ENCODE results near the gene RNASE1. TPM values are rescaled to one million over a fixed set of nuclear protein-coding genes. Genes with fewer than 3 reads are reported as not detected.

Gene RNASE1
- total and polyA plus RNA-seq, 2 donors (not counting 3 experiments of a cell fraction or from before 2014, with no cell fraction given): 182 to 909 TPM

GRCh38 chr14:20846560-20846959 is 43.9 kb upstream of the RNASE1 start:
- Histone ChIP-seq H3K4me3 (replicated peaks in 1 of 3; ENCODE audit: insufficient read depth in 1 of 3, low read depth in 1 of 3, low read length in 3 of 3) (no peak overlapping the region), H3K27ac (ENCODE audit: insufficient read depth, low read depth, low read length) (no peak overlapping the region), H3K36me3 (ENCODE audit: control insufficient read depth in 2 of 2, extremely low read depth in 1 of 2, insufficient read depth in 2 of 2, low read length in 2 of 2) (no peaks in the 10 kb centered on the region), H3K9me3 (replicated peaks; ENCODE audit: control insufficient read depth, insufficient read depth, low read length) (no peaks in the 10 kb centered on the region), H3K79me2 (ENCODE audit: control insufficient read depth, insufficient read depth, low read length) (no peaks in the 10 kb centered on the region), H3K4me1 (ENCODE audit: control insufficient read depth, extremely low read depth, insufficient read depth, low read length) (no peaks in the 10 kb centered on the region), H3K4me2 (ENCODE audit: insufficient read depth, low read length) (no peak overlapping the region), H3K9me1 (replicated peaks; ENCODE audit: control insufficient read depth, extremely low read depth, insufficient read depth, low read length) (no peaks in the 10 kb centered on the region), H4K20me1 (replicated peaks; ENCODE audit: control insufficient read depth, extremely low read depth, insufficient read depth, low read length) (no peaks in the 10 kb centered on the region), H3K9ac (replicated peaks; ENCODE audit: extremely low read depth, insufficient read depth, low read length) (no peak overlapping the region), H3K27me3 (ENCODE audit: control insufficient read depth in 2 of 2, insufficient read depth in 2 of 2, low read length in 2 of 2) (peaks cover 0 to 8% of the 10 kb centered on the region in 2 experiments), H2AFZ (ENCODE audit: low read depth, low read length) (no peak overlapping the region)
- TF ChIP-seq, protein P1, sequence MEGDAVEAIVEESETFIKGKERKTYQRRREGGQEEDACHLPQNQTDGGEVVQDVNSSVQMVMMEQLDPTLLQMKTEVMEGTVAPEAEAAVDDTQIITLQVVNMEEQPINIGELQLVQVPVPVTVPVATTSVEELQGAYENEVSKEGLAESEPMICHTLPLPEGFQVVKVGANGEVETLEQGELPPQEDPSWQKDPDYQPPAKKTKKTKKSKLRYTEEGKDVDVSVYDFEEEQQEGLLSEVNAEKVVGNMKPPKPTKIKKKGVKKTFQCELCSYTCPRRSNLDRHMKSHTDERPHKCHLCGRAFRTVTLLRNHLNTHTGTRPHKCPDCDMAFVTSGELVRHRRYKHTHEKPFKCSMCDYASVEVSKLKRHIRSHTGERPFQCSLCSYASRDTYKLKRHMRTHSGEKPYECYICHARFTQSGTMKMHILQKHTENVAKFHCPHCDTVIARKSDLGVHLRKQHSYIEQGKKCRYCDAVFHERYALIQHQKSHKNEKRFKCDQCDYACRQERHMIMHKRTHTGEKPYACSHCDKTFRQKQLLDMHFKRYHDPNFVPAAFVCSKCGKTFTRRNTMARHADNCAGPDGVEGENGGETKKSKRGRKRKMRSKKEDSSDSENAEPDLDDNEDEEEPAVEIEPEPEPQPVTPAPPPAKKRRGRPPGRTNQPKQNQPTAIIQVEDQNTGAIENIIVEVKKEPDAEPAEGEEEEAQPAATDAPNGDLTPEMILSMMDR (IDR thresholded peaks at IDR 0.05; ENCODE audit: extremely low read depth in 1 of 2, insufficient read depth in 1 of 2, low read depth in 1 of 2, low read length in 2 of 2): no peak
- no peak for TF ChIP-seq MAX (IDR thresholded peaks at IDR 0.05; ENCODE audit: insufficient read depth, insufficient read length)
- TF ChIP-seq POLR2A (IDR thresholded peaks at IDR 0.05; ENCODE audit: low read depth, low read length): no peak
- TF ChIP-seq FOS (IDR thresholded peaks at IDR 0.05; ENCODE audit: borderline replicate concordance, insufficient read depth, low read length): no peak
- TF ChIP-seq JUN (IDR thresholded peaks at IDR 0.05; ENCODE audit: borderline replicate concordance, insufficient read depth, insufficient read length, low read depth): no peak
- dilution Hi-C loops (cut with MboI; ENCODE audit: extremely low pct_ligation_motif_present, low sequenced_read_pairs) (no loop called here), intact Hi-C loops (cut with micrococcal nuclease) (loop anchor here (5.0 kb wide), 1 partner anchor 64 kb away; the partner anchor contains the start of gene RNASE6)
- ChIA-PET CTCF (interaction anchor here (0.7 to 1.7 kb wide), 4 partner anchors 9 to 131 kb away, joined by 3 to 14 read pairs (median 6); no protein-coding TSS in a partner anchor), POLR2A (no interaction called here)
- no peak for FAIRE-seq
- BruUV-seq (replicated peaks): no TSS peak
- DNase-seq (ENCODE audit: low read depth, low spot score): no peak

DNA sequence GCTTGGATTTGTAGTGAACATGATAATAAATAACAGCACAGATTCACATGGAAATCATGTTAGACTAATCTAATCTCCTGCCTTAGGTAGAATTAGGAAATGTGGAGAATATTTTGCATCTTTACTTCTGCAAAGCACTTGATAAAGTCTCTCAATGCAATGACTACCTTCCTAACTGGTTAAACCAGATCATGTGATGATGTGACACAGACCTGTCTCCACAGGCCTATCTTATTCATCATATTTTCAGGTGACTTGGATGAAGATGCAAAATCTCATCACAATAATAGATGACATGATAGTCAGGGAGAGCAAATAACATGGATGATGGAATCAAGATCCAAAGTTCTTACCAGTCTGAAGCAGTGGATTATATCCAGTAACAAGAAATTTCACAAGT is 38.5 kb upstream of the RNASE1 start:
- dilution Hi-C loops (cut with MboI; ENCODE audit: extremely low pct_ligation_motif_present, low sequenced_read_pairs): no loop called here
- CTCF ChIA-PET: no interaction called here
- no peaks in the 10 kb centered on the region for H3K79me2 ChIP-seq (ENCODE audit: control insufficient read depth, insufficient read depth, low read length)

More for the DNA sequence above, 38.5 kb upstream of the RNASE1 start:
- H3K9ac ChIP-seq (replicated peaks; ENCODE audit: extremely low read depth, insufficient read depth, low read length): no peak overlapping the region
- no peaks in the 10 kb centered on the region for H3K9me1 ChIP-seq (replicated peaks; ENCODE audit: control insufficient read depth, extremely low read depth, insufficient read depth, low read length)
- H3K27me3 ChIP-seq (ENCODE audit: control insufficient read depth in 2 of 2, insufficient read depth in 2 of 2, low read length in 2 of 2): peaks cover 0 to 3% of the 10 kb centered on the region in 2 experiments
- H3K4me3 ChIP-seq (replicated peaks in 1 of 3; ENCODE audit: insufficient read depth in 1 of 3, low read depth in 1 of 3, low read length in 3 of 3): no peak overlapping the region
- H3K9me3 ChIP-seq (replicated peaks; ENCODE audit: control insufficient read depth, insufficient read depth, low read length): no peaks in the 10 kb centered on the region
- POLR2A ChIA-PET: no interaction called here
- no TSS peak for BruUV-seq (replicated peaks)
- TF ChIP-seq POLR2AphosphoS5 (IDR thresholded peaks at IDR 0.05; ENCODE audit: insufficient read depth, low read depth, low read length): no peak
- no peak for TF ChIP-seq MAX (IDR thresholded peaks at IDR 0.05; ENCODE audit: insufficient read depth, insufficient read length)
- TF ChIP-seq POLR2A (IDR thresholded peaks at IDR 0.05; ENCODE audit: low read depth, low read length): no peak
- no peak for TF ChIP-seq GATA2 (IDR thresholded peaks at IDR 0.05; ENCODE audit: insufficient read depth, insufficient read length, low read depth, low read length)
- no peak for TF ChIP-seq EZH2 (IDR thresholded peaks at IDR 0.05; ENCODE audit: borderline replicate concordance, low read depth, low read length, severe bottlenecking)
- no peak for TF ChIP-seq JUN (IDR thresholded peaks at IDR 0.05; ENCODE audit: borderline replicate concordance, insufficient read depth, insufficient read length, low read depth)
- TF ChIP-seq, protein P1 (IDR thresholded peaks at IDR 0.05; ENCODE audit: extremely low read depth in 1 of 2, insufficient read depth in 1 of 2, low read depth in 1 of 2, low read length in 2 of 2): no peak
- no peak for TF ChIP-seq FOS (IDR thresholded peaks at IDR 0.05; ENCODE audit: borderline replicate concordance, insufficient read depth, low read length)
- no peak for TF ChIP-seq MYC (IDR thresholded peaks at IDR 0.05; ENCODE audit: low read depth, low read length)
- FAIRE-seq: no peak
- H4K20me1 ChIP-seq (replicated peaks; ENCODE audit: control insufficient read depth, extremely low read depth, insufficient read depth, low read length): no peaks in the 10 kb centered on the region
- H2AFZ ChIP-seq (ENCODE audit: low read depth, low read length): no peak overlapping the region
- no peaks in the 10 kb centered on the region for H3K36me3 ChIP-seq (ENCODE audit: control insufficient read depth in 2 of 2, extremely low read depth in 1 of 2, insufficient read depth in 2 of 2, low read length in 2 of 2)
- no peak for DNase-seq (ENCODE audit: low read depth, low spot score)
- H3K4me2 ChIP-seq (ENCODE audit: insufficient read depth, low read length): no peak overlapping the region
- intact Hi-C loops (cut with micrococcal nuclease): no loop called here
- H3K4me1 ChIP-seq (ENCODE audit: control insufficient read depth, extremely low read depth, insufficient read depth, low read length): no peaks in the 10 kb centered on the region
- H3K27ac ChIP-seq (ENCODE audit: insufficient read depth, low read depth, low read length): no peak overlapping the region
